HK-2 (cell line): ENCODE data around the gene SAMD4B.
"Not testable (repeated sequence)": the region's sequence is repeated elsewhere in the genome, so short reads cannot be mapped to it uniquely, and the experiment has no call there.

Experiments used
- DNase-seq: peaks from one replicate; pipeline ENCODE4 v3.0.0-alpha.2; 2018; ENCODE audit not compliant: unreplicated experiment

The SAMD4B gene

DNA sequence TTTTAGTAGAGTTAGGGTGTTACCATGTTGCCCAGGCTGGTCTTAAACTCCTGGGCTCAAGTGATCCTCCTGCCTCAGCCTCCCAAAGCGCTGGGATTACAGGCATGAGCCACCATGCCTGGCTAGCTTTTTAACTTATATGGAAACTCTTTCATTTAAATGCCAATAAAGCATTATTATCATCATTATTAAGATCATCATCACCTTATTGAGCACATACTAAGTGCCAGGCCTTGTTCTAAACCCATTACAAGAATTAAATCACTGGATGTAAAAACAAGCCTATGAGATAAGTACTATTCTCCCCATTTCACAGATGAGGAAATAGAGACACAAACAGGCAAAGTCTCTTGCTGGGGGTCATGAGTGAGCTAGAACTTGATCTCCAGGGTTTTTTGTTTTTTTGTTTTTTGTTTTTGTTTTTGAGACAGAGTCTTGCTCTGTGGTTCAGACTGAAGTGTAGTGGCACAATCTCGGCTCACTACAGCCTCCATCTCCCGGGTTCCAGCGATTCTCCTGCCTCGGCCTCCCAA, 7.7 kb upstream of the SAMD4B start:
- DNase-seq = no peak

DNA sequence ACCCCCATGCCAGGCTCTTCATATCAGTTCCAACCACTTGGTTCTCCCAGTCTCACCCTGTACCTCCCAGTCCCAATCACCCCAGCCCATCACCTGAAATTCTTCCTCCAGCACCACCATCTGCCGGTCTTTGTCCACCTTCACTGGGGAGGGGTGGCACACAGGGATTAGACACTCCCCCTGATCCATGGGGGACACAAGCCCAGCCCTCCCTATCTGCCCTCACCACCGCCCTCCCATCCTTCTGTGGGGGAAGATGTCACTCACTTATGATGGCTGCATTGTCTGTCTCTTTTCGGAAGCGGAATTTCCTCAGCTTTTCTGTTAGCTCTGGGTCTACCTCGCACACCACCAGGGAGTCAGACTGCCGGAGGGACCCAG, 7.1 kb upstream of the SAMD4B start:
- DNase-seq = no peak

DNA sequence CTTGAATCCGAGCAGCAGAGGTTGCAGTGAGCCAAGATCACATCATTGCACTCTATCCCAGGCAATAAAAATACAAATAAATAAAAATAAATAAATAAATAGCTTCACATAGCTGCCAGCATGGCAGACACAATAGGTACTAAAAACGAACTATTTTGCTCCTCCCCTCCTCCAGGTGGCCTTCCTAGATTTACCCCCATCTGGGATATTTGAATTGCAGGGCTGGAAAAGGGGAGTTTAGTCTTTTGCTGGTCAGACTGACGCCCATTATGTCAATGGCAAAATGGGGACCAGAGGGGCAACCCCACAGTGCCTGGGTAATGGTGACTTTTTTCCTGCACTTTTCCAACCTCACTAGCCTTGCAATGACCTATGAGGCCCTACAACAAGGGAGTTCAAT, 5.7 kb upstream of the SAMD4B start:
- no peak for DNase-seq

DNA sequence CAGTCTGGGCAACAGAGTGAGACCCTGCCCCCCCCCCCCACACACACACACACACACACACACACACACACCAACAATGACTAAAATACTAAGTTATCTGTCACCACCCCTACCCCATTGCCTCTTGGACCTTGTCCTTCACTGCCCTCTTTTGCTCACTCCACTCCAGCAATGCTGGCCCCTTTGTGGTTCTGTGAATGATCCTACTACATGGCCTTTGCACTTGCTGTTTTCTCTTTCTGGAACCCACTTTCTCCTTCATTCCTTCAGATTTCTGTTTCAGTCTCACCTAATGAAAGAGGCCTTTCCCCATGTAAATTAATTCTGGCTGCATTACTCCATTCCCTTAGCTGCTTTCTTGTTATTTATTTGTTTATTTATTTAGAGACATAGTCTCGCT, 2.5 kb upstream of the SAMD4B start:
- DNase-seq = no peak

DNA sequence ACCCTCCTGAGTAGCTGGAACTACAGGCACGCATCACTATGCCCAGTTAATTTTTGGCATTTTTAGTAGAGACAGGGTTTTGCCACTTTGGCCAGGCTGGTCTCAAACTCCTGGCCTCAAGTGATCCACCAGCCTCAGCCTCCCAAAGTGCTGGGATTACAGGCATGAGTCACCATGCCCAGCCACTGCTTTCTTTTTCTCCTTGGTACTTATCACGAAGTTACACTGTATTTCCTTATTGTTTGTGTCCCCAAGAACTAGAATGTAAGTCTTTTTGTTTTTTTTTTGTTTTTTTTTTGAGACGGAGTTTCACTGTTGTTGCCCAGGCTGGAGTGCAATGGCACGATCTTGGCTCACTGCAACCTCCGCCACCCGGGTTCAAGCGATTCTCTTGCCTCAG, 2.1 kb upstream of the SAMD4B start:
- DNase-seq = not testable (repeated sequence)

DNA sequence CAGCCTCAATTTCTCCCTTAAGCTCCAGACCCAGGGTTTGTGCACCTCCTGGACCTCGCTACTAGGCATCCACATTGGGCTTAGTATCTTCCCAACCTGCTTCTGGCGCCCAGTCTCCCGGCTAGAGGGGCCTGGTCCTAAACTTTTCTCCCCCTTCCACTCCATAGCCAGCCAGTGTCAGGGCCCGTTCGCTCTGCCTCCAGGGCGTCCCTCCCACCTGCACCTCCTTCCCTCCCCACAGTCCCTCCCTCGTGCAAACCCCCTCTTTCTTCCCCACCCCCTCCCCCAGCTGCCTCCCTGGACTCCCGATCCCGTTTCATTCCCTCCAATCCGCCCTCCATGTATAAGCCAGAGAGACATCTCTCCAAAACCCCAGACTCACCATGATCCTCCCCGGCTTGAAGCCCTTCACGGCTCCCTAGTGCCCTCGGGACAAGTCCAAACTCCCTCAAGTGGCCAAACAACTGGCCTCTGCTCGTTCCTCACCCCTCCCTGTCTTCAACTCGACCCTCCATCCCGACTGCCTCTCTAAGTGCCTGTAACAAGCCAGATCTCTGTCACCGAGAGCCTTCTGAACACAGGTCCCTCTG, 997 bp upstream of the SAMD4B start:
- no peak for DNase-seq

DNA sequence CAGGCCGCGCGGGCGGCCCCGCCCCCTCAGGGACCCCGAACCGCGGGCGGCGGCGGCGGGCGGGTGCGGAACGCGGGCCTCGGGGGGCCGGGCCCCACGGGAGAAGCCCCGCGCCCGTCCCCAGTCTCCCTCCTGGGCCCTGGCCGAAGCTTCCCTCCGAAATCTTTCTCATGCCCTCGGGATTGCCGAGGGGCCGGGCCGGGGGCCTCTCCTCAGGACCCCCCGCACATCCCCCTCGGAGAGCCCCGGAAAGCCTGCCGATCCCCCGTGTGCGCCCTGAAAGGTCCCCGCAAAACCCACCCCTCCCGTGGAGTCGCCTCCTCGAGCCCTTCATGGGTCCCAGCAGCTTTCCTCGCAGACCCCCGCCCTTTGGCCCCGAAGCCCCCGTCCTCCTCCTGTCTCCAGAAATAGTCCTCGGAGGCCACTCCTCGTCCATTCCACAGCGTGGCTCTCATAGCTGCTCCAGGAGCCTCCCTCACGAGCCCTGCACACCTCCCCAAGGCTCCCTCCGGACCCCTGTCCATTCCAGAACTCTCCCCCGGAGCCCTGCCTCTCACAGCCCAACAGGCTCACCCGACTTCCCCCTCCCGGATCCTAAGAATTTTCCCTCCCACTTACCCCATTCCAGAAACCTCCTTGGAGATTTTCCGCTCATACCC, 555 bp downstream of the SAMD4B start:
- DNase-seq = no peak

DNA sequence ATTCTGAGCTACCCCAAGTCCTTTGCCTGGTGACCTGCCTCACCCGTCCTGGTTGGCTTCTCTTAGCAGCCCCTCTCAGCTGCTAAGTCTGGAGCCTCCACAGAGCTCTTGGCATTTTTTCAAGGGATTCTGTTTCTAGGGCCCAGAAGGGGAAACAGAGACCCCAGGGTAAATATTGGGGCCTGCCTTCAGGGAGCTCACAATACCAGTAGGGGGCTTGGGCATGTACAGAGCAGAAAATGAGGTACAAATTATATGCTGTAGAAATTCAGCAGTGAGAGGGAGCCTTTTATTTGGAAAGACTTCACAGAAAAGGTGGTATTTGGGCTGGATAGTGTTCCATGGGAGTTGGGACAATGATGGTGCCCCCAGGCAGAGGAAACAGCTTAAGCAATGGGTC, 3.7 kb downstream of the SAMD4B start:
- no peak for DNase-seq

DNA sequence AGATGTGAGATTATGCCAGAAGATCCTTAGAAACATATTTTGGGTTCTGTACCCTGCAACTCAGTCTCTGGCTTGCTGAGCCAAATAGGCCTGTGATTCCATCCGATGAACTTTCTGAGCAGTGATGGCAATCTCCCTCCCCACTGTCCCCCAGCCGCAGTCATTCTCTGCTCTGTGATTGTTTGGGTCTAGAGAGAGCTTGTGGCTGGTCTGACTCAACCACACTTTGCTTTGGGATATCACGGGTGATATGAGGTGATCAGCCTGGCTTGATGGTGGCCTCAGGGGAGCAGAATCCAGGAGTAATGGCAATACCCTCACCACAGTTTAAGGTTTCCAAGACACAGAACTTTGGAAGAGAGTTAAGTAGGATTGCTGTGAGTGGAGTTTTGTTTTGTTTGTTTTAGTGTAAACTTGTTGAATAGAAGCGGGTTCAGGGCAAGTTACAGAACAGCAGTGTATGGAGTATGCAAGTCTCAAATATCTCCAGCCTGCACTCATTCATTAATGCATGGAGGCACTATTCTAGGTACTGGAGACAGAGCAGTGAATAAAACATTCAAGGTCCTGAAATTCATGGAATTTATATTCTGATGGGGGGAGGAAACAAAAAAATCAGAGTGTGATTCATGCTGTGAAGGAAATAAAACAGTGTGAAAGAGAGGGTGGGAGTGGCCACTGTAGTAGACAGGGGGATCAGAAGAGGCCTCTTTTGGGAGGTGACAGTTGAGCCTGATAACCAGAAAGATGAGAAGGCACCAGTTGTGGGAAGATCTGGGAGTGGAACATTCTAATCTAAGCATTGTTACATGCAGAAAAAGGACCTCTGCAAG, 5.3 kb downstream of the SAMD4B start:
- DNase-seq = no peak

DNA sequence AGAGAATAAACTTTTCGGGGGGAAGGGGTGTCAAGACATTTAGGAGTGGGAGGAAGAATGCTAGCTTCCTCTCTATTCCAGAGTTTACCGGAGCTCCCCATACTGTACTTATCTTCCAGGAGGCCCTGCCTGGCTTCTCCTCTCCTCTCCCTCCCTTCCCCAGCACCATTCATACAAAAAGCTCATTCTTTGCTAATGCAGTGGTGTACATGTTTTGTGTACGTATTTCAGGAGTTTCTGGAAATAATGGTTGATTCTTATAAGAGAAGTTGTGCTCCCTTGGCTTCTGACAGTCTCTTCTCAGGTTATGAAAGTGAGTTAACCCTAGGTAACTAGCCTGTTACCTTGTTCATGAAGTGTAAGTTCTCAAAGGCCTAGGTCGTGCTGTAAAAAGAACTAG, 7.1 kb downstream of the SAMD4B start:
- no peak for DNase-seq

DNA sequence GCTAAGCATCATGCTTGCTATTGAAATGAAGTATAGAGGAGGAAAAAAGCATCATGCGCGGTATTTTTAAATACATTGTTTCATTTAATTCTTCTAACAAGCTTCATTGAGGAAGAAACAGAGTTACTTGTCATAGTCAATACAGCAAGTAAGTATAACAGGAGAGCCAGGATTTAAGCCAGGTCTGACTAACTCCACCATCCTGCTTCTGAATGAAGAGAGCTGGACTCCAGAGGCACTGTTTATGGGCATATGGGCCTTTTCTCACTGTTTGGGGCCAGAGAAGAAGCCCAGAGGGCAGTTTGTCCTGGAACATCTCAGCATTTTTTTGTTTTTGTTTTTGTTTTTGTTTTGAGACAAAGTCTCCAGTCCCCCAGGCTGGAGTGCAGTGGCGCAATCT, 7.9 kb downstream of the SAMD4B start:
- DNase-seq = no peak

DNA sequence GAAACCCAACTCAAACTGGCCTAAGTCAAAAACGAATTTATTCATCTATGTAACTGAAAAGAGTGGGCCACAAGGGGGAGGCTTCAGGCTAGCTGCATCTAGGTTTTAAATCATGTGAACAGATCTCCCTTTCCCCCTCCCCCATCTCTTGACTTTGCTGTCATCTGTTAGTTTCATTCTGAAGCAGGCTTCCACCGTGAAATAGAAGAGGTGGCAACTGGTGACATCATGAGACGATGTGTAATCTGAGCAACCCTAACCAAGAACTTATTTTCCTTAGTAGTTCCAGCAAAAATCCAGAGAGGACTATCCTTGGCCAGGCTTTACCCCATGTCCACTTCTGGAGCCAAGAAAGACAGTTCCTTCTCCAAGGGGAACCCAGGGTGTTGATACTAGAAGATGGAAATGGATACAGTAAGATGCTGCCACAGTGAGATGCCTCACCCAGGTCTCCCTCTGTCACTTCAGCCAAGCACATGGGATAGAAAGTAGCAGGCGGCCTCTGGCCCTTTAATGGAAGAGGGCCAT, 9.4 kb downstream of the SAMD4B start:
- DNase-seq = no peak

DNA sequence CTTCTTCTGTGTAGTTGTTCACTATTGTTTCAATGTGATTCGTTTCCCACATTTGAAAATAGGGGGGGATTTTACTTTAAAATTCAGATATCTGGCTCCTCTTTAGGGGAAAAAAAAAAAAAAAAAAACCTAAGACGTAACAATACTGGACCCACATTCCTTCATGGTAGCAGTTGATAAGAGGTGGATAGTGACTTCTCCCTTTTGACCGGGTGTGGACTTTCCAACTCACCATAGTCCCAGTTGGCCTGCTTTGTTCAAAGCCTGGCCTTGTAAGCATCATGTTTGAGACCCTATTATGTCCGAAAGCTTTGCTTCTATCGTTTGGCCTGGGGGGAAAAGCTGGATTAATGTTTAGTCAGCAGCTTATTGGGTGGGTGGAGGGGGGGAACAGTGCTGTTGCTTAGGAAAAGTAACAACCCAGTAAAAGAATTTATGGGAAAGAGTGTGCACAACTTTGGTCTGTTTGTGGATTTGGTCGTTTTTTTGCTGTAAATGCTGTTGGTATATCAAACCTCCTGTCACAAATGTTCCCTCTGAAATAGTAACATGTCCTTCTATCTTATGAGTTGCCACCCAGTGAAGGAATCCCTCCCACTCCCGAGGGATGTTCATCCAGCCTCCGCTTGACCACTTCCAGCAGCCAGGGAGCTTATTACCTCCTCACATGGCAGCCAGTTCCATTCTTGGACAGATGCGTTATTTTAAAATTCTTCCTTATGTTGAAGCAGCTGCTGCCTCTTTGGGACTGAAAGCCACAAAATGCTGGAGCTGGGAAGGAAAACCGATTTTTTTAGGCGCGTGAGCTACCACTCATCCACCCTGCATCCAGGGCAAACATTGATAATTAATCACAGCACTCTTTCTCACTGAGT, 10.4 kb downstream of the SAMD4B start:
- DNase-seq = no peak

DNA sequence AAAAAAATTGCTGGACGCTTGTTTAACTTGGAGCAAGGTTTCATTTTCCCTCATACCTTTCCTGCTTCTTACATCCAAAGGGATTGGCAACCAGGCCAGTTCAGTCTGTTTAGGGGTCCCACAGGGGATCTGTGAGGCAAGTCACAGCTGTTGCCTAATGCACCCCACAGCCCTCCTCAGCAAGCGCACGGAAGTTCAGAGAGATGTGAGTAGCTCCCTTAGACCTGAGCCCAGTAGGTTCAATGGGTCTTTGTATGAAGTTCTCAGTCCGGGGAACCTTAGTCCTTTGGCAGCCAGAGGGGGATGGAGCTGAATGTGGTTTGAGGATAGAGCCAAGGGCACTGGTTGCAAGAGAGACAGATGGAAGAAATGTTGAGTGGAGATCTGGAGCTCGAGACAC, 13.0 kb downstream of the SAMD4B start:
- DNase-seq = no peak

DNA sequence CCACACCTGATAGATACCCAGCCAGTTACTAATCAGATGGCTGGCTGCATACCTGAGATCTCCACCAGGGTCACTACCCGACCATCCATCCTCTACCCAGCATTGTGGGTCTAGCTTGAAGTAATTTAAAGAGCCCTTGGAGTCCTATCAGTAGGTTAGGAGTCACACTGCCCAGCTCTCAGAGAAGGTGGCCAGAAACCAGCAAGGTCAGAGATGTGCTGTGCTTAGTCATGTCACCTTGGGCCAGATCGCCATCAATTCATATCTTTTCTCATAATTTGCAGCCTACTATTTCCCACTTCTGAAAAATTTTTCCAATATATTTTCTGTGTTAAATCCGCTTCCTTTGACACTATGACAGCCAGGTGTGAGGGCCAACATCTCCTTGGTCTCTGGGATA, 13.9 kb downstream of the SAMD4B start:
- no peak for DNase-seq

DNA sequence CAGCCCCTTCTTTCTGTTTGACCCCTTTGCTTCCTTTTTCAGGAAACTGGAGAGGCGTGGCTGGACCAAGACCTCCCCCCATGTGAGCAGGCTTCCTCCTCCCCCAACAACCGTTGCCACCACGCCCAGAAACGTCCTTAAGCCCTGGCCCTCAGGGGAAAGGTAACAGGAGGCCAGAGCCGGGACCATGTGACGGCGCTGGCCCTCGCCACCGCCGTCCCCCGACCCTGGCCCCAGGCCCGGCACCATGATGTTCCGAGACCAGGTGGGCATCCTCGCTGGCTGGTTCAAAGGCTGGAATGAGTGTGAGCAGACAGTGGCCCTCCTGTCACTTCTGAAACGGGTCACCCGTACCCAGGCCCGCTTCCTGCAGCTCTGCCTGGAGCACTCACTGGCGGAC, 14.4 kb downstream of the SAMD4B start:
- DNase-seq = no peak

DNA sequence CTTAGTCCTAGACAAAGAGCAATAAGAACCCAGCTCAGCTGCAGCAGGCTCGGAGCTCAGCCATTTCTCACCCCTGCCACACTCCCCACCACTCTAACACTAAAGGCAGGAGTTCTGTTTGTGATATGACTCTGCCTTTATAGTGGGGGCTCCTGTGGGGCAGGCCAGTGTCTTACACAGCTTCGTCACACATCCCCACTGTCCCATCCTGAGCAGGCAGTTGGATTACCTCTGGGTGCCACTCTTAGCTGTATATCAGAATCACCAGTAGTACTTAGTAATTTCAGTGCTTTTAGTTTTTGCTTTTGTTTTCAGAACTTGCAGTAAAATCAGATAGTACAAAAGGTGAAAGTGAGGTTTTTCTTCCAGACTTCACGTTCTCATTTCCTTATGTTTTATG, 16.8 kb downstream of the SAMD4B start:
- no peak for DNase-seq

DNA sequence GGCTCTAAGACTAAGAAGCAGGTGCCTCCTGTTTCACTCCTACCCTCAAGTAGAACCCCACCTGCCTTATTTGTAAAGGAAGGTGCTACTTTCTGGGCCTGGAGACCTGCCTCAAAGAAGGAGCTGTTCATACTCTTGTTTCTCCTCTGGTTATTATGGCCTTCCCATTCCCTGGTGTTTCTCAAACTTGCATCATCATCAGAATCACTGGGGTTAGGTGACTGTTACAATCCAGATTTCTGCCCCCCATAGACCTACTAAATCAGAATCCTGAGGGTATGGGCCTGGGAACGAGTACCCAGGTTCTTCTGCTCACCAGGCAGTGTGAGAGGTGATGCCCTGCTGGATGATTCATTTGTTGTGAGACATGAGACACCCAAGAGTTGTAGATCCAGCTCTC, 18.4 kb downstream of the SAMD4B start:
- DNase-seq = no peak

DNA sequence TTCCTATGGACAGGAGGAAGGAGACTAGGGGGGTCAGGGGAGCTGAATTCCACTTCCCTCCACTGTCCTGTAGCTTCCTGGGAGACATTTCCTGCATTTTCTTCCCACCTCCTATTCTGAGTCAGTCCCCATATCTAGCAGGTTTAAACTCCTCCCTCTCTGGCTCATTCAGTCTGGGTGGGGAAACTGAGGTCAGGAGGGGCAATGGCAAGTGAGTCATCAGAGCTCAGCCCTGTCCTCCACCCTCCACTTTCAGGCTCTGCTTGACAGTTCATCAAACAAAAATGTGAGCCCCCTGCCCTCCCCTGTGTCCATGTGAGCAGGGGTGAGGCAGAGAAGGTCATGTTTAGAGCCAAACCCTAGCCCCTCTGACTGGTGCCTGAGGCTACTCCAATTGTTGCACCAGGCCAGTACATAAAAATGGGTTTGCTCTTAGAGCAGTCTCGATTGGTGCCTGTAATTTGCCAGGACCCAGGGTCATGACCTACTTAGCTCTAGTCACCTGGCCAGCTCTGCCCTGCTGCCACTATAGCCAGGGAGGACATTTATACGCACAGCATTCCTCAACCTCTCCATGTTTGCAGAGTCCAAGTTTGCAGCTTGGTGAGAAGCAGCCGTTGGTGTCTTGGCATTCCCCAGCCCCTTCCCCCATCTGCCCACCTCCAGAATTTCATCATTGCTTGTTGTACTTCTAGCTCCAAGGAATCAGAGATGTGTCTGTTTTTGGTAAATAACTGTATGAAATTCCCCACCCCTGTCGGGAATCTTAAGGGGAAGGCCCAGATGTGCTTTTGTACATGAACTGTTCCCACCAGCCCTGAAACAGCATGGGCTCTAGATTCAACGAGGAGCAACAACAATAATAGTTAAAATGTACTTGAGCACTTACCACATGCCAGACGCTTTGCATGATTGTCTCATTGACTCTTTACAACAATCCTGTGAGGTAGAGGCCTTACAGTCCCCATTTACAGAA, 20.7 kb downstream of the SAMD4B start:
- no peak for DNase-seq

DNA sequence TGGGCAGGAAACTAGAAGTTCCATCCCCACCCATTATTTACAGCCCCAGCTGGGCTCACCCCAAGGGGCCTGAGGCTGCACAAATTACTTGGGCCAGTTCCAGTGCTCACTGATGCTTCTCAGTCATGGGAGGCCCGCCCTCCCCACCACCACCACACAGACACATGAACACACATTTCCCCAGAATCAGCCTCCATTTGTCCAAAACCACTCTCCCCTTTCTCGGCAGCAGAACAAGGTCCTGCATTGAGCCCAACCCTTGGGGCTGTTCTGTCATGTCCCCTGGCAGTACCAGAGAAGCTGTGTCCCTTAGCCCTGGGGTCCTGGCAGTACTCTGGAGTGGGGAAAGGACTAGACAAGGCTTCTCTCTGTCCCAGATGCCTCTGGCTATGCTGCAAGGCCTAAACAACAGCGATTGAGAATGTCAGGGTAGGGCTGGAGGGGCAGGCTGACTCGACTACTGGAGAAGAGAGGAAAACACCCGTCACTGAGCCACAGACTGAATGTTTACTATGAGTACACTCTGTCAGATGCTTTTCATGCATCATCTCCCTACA, 21.8 kb downstream of the SAMD4B start:
- no peak for DNase-seq
